ENCODE data around the gene SEL1L2. TPM values are rescaled to one million over a fixed set of nuclear protein-coding genes. Genes with fewer than 3 reads are reported as not detected.

SEL1L2 gene
- total RNA-seq, 1 experiment from 2014 or later = not detected

- TF ChIP-seq PREB (CRISPR knock-in tag; IDR thresholded peaks at IDR 0.05; ENCODE audit: borderline replicate concordance) (no peak), CREB1 (CRISPR knock-in tag; IDR thresholded peaks at IDR 0.05) (no peak), NFE2L1 (CRISPR knock-in tag; IDR thresholded peaks at IDR 0.05) (no peak), ZNF138 (CRISPR knock-in tag; conservative IDR thresholded peaks at IDR 0.05) (no peak), HMGXB4 (CRISPR knock-in tag; IDR thresholded peaks at IDR 0.05) (no peak), ZNF532 (CRISPR knock-in tag; IDR thresholded peaks at IDR 0.05; ENCODE audit: borderline replicate concordance) (no peak)
These were observed 115.8 kb downstream of the SEL1L2 start (continued) for GRCh38 chr20:13874394-13875157.

GRCh38 chr20:13873831-13874230 lies 116.6 kb downstream of the SEL1L2 start:
- H3K27ac Mint-ChIP-seq = peak overlapping the region; percentile 91
- peaks cover 8% of the 10 kb centered on the region; the same call in 1 of the 2 replicates for H3K9me3 Mint-ChIP-seq
- ChIA-PET CTCF (interaction anchor here (0.9 to 1.9 kb wide), 8 partner anchors 8 to 181 kb away, joined by 3 to 8 read pairs (median 4); partner anchors contain the start of gene MACROD2), POLR2A (no interaction called here)
- ATAC-seq (peak; percentile 51), DNase-seq (ENCODE audit: low spot score) (peak; percentile 18)
- peaks cover 42% of the 10 kb centered on the region for H3K4me1 Mint-ChIP-seq
- no peaks in the 10 kb centered on the region; the same call in 1 of the 2 replicates for H3K27me3 Mint-ChIP-seq (ENCODE audit: low read depth)
- TF ChIP-seq USF2 (CRISPR knock-in tag; IDR thresholded peaks at IDR 0.05) = peak; percentile 49; the same call in 1 of the 2 replicates
- 0 out of 2 replicates have a peak, but pooled peaks have one; percentile 30 for TF ChIP-seq USF1 (CRISPR knock-in tag; IDR thresholded peaks at IDR 0.05)
- TF ChIP-seq ZNF263 (CRISPR knock-in tag; IDR thresholded peaks at IDR 0.05; ENCODE audit: low read depth) = peak; percentile 78; the same call in 1 of the 2 replicates
- no peak for TF ChIP-seq PRDM15 (CRISPR knock-in tag; IDR thresholded peaks at IDR 0.05)
- TF ChIP-seq SOX15 (CRISPR knock-in tag; IDR thresholded peaks at IDR 0.05) = no peak
- no peak for TF ChIP-seq AFF4 (CRISPR knock-in tag; IDR thresholded peaks at IDR 0.05; ENCODE audit: borderline replicate concordance)
- no peaks in the 10 kb centered on the region for H3K36me3 Mint-ChIP-seq
- peak overlapping the region; percentile 50 for H3K4me3 Mint-ChIP-seq

Measured in WTC11 (cell line).